A549 (cell line): Measurements from ENCODE around the gene F5. TPM values are rescaled to one million over a fixed set of nuclear protein-coding genes. Genes with fewer than 3 reads are reported as not detected.

Experiments used
- ATAC-seq, 2 experiments: fragments of 200-7000 bp in 1 of 2; fragments of >200 bp in 1 of 2; cut with Nextera tagmentation in 1 of 2; cut with Tn5 transposase in 1 of 2; 3 replicates each; pipeline versions ENCODE4 v1.8.0 to v1.9.1; 2018 to 2020; ENCODE audit warnings: mild to moderate bottlenecking in 1 of 2, moderate library complexity in 1 of 2
- CTCF ChIA-PET: fragments of 300-600 bp; sonication (Branson Sonifier 250); formaldehyde crosslinking; extraction: SDS; loops from one replicate; lab custom pipeline; 2021; ENCODE audit warnings: antibody characterized with exemption, inconsistent platforms; lab: Yijun Ruan, JAX
- POLR2A ChIA-PET: fragments of 350-600 bp; formaldehyde crosslinking; extraction: SDS; loops from one replicate; lab custom pipeline; 2021; ENCODE audit warnings: antibody characterized with exemption, inconsistent platforms; lab: Yijun Ruan, JAX
- DNase-seq, 2 experiments: peaks; one replicate each; pipeline versions ENCODE4 v3.0.0 to v3.0.0-alpha.2; 2011 to 2016; ENCODE audit warnings: low read depth in 1 of 2, low spot score in 1 of 2
- FAIRE-seq: peaks from 2 replicates; lab custom pipeline; 2011; peaks lifted over from hg19 to GRCh38; lab: Jason Lieb, UNC
- H3K27ac ChIP-seq, 2 experiments: fragments of >200 bp; sonication (Bioruptor Twin); formaldehyde crosslinking; 3 replicates each; pipeline ENCODE4 v1.5.1; 2016 to 2017
- H3K4me1 ChIP-seq: fragments of >200 bp; sonication (Bioruptor Twin); formaldehyde crosslinking; 3 replicates; pipeline ENCODE4 v1.6.1; 2016
- H3K4me2 ChIP-seq: fragments of >200 bp; sonication (Bioruptor Twin); formaldehyde crosslinking; 3 replicates; pipeline ENCODE4 v1.6.1; 2016
- H3K4me3 ChIP-seq: fragments of >200 bp; sonication (Bioruptor Twin); formaldehyde crosslinking; 3 replicates; pipeline ENCODE4 v1.5.1; 2016
- H3K9me3 ChIP-seq: fragments of >200 bp; sonication (Bioruptor Twin); formaldehyde crosslinking; 3 replicates; pipeline ENCODE4 v1.6.1; 2016
- ATOH8 ChIP-seq: fragments of 250-450 bp; sonication (Bioruptor Pico); IDR thresholded peaks from 2 replicates; pipeline ENCODE4 v1.5.0; 2020; ENCODE audit warnings: low read depth, mild to moderate bottlenecking, moderate library complexity
- CBX2 ChIP-seq: fragments of 200-600 bp; sonication (generic); IDR thresholded peaks from 2 replicates; pipeline ENCODE4 v1.6.1; 2016; ENCODE audit warnings: low read depth, mild to moderate bottlenecking, borderline replicate concordance
- CBX8 ChIP-seq: fragments of 200-600 bp; sonication (generic); IDR thresholded peaks from 2 replicates; pipeline ENCODE4 v1.6.1; 2016
- CEBPB ChIP-seq, 2 experiments: fragments of >200 bp in 1 of 2; sonication (Bioruptor Twin) in 1 of 2; formaldehyde crosslinking in 1 of 2; IDR thresholded peaks; 2 replicates each; pipeline ENCODE4 v1.6.1; 2012 to 2016
- EP300 ChIP-seq, 2 experiments: fragments of >200 bp; sonication (Bioruptor Twin); formaldehyde crosslinking; IDR thresholded peaks; 2 replicates in 1 of 2; 3 replicates in 1 of 2; pipeline ENCODE4 v1.6.1; 2016 to 2017
- ESRRA ChIP-seq: fragments of 150-350 bp; IDR thresholded peaks from 2 replicates; pipeline ENCODE4 v1.6.1; 2014; ENCODE audit warnings: mild to moderate bottlenecking, low read length, borderline replicate concordance
- FOSB ChIP-seq: fragments of 250-450 bp; sonication (Bioruptor Pico); IDR thresholded peaks from 2 replicates; pipeline ENCODE4 v1.5.0; 2020; ENCODE audit warnings: mild to moderate bottlenecking, moderate library complexity
- FOSL2 ChIP-seq, 2 experiments: fragments of 450-650 bp in 1 of 2; fragments of >200 bp in 1 of 2; sonication (Bioruptor Twin) in 1 of 2; formaldehyde crosslinking; IDR thresholded peaks; 2 replicates each; pipeline versions ENCODE4 v1.5.0 to v1.6.1; 2016 to 2020; ENCODE audit warnings: mild to moderate bottlenecking in 1 of 2, moderate library complexity in 1 of 2
- FOXS1 ChIP-seq: fragments of 250-450 bp; sonication (Bioruptor Pico); IDR thresholded peaks from 2 replicates; pipeline ENCODE4 v1.5.0; 2020; ENCODE audit warnings: mild to moderate bottlenecking, moderate library complexity
- GATA3 ChIP-seq: IDR thresholded peaks from 2 replicates; pipeline ENCODE4 v1.6.1; 2012; ENCODE audit warnings: borderline replicate concordance
- HDAC2 ChIP-seq: fragments of 200-600 bp; sonication (generic); IDR thresholded peaks from 2 replicates; pipeline ENCODE4 v1.6.1; 2016
- HOXB13 ChIP-seq: fragments of 250-450 bp; sonication (Bioruptor Pico); IDR thresholded peaks from 2 replicates; pipeline ENCODE4 v1.5.0; 2020; ENCODE audit warnings: low read depth, mild to moderate bottlenecking, moderate library complexity
- JUN ChIP-seq, 2 experiments: fragments of >200 bp; sonication (Bioruptor Twin); formaldehyde crosslinking; IDR thresholded peaks; 2 replicates in 1 of 2; 3 replicates in 1 of 2; pipeline ENCODE4 v1.6.1; 2016 to 2017
- MAFK ChIP-seq: fragments of 450-650 bp; IDR thresholded peaks from 2 replicates; pipeline ENCODE4 v1.6.1; 2014; ENCODE audit not compliant: partially characterized antibody
- RARB ChIP-seq: fragments of 250-450 bp; sonication (Bioruptor Pico); IDR thresholded peaks from 2 replicates; pipeline ENCODE4 v1.8.0; 2021; ENCODE audit warnings: mild to moderate bottlenecking, moderate library complexity
- RCOR1 ChIP-seq: fragments of 150-350 bp; IDR thresholded peaks from 2 replicates; pipeline ENCODE4 v1.6.1; 2014; ENCODE audit warnings: antibody characterized with exemption, low read length, low read depth
- RFX5 ChIP-seq: fragments of 450-650 bp; IDR thresholded peaks from 2 replicates; pipeline ENCODE4 v1.7.1; 2014; ENCODE audit warnings: antibody characterized with exemption, mild to moderate bottlenecking, moderate library complexity
- WGBS: methylation state at CpG from one replicate; pipeline ENCODE4 v1.1.6; 2017; ENCODE audit errors: missing lambda C conversion rate; 5-methylcytosine and 5-hydroxymethylcytosine counted together
- polyA plus RNA-seq, 4 experiments: library from polyadenylated mRNA; depleted of rRNA in 3 of 4; stranded (reverse); fragments of >200 nt; fragmentation: RNase III in 1 of 4; extraction: RNeasy Plus Mini Kit Qiagen cat#74134 plus additional on column Dnase treatment in 1 of 4; gene quantifications; 2 replicates in 3 of 4; 3 replicates in 1 of 4; pipeline ENCODE4 v1.2.3, GENCODE V29; 2011 to 2017
- TF ChIP-seq, protein P1 (sequence below): fragments of 150-350 bp; IDR thresholded peaks from 2 replicates; pipeline ENCODE4 v1.6.1; 2014; ENCODE audit warnings: low read depth, mild to moderate bottlenecking, low read length
- TF ChIP-seq, protein P2 (sequence below): IDR thresholded peaks from 2 replicates; pipeline ENCODE4 v1.6.1; 2012; ENCODE audit warnings: low read depth, borderline replicate concordance
- TF ChIP-seq, protein P3 (sequence below): fragments of 200-600 bp; sonication (generic); IDR thresholded peaks from 2 replicates; pipeline ENCODE4 v1.6.1; 2016; ENCODE audit warnings: antibody characterized with exemption, mild to moderate bottlenecking, moderate library complexity
- TF ChIP-seq, protein P4 (sequence below): fragments of >200 bp; sonication (Bioruptor Twin); formaldehyde crosslinking; IDR thresholded peaks from 3 replicates; pipeline ENCODE4 v1.6.1; 2016
- TF ChIP-seq, protein P5 (sequence below): fragments of 450-650 bp; IDR thresholded peaks from 2 replicates; pipeline ENCODE4 v1.6.1; 2014; ENCODE audit warnings: antibody characterized with exemption

F5 gene
- polyA plus RNA-seq, 2 of the 4 experiments (the other 2 are of a cell fraction): 0.04 to 0.36 TPM

- no peak for TF ChIP-seq RARB (CRISPR knock-in tag)
Observed at GRCh38 chr1:169487133-169487532, 99.1 kb downstream of the F5 start (continued).

DNA sequence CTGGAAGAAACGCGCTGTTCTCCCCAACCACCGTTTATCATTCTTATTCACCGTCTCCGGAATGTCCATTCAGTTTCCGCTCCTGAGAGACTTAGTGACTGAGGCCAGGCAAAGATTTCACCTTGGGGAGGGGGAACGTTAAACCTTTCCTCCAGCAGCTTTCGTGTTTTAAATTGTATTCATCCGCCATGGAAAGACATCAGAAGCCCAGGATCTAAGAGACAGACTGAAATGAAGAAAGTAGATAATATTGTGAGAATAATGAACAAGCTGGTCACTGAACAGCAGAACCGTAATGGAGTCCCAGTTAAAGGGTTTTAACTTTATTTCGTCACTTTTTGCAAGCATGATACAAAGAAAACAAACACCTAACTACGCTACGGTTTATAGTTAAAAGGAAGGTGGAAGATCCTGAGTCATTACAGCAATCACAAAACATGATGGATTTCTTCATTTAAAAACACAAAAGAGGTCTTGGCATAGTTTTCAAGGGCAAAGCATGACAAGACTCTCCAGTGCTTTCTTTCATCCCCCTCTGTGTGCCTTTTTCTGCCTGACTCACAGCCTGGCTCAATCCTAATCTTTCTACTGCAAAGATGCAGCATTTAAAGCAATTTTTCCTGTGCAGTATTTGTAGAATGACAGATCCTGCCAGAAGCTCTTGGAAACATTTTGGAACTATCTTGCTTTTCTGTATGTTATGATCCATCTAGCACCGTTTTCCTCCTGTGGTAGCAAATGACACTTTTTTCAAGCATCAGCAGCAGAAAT, 99.8 kb downstream of the F5 start:
- WGBS: 11% methylated on average over 14 of the region's 14 CpGs
- no peaks in the 10 kb centered on the region for H3K9me3 ChIP-seq
- peak overlapping the region; percentile 63 for H3K4me3 ChIP-seq
- TF ChIP-seq, protein P1, sequence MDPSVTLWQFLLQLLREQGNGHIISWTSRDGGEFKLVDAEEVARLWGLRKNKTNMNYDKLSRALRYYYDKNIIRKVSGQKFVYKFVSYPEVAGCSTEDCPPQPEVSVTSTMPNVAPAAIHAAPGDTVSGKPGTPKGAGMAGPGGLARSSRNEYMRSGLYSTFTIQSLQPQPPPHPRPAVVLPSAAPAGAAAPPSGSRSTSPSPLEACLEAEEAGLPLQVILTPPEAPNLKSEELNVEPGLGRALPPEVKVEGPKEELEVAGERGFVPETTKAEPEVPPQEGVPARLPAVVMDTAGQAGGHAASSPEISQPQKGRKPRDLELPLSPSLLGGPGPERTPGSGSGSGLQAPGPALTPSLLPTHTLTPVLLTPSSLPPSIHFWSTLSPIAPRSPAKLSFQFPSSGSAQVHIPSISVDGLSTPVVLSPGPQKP: no peak
- no peak for TF ChIP-seq RFX5
- TF ChIP-seq FOSL2 (IDR thresholded peaks at IDR 0.05): no peak
- TF ChIP-seq FOSL2 (CRISPR knock-in tag; IDR thresholded peaks at IDR 0.05): 0 out of 2 replicates have a peak, but pooled peaks have one; percentile 2
- no peak for TF ChIP-seq JUN (IDR thresholded peaks at IDR 0.05)
- FAIRE-seq (no peak), ATAC-seq (peak in 1 of 2 experiments; percentile 2; a peak in 3 of 6 replicates), DNase-seq (no peak)
- peaks cover 18% of the 10 kb centered on the region; the same call in 2 of the 3 replicates for H3K4me1 ChIP-seq
- peak overlapping the region; percentile 87 for H3K4me2 ChIP-seq
- CTCF ChIA-PET: interaction anchor here (1.0 to 1.6 kb wide), 11 partner anchors 10 to 323 kb away, joined by 3 to 5 read pairs (median 3); no protein-coding TSS in a partner anchor
- peak overlapping the region; percentile 77 to 96 for H3K27ac ChIP-seq
- POLR2A ChIA-PET: interaction anchor here (0.6 to 2.0 kb wide), 11 partner anchors 8 to 1375 kb away, joined by 3 to 18 read pairs (median 4); partner anchors contain the start of genes BLZF1, NME7 and SCYL3

DNA sequence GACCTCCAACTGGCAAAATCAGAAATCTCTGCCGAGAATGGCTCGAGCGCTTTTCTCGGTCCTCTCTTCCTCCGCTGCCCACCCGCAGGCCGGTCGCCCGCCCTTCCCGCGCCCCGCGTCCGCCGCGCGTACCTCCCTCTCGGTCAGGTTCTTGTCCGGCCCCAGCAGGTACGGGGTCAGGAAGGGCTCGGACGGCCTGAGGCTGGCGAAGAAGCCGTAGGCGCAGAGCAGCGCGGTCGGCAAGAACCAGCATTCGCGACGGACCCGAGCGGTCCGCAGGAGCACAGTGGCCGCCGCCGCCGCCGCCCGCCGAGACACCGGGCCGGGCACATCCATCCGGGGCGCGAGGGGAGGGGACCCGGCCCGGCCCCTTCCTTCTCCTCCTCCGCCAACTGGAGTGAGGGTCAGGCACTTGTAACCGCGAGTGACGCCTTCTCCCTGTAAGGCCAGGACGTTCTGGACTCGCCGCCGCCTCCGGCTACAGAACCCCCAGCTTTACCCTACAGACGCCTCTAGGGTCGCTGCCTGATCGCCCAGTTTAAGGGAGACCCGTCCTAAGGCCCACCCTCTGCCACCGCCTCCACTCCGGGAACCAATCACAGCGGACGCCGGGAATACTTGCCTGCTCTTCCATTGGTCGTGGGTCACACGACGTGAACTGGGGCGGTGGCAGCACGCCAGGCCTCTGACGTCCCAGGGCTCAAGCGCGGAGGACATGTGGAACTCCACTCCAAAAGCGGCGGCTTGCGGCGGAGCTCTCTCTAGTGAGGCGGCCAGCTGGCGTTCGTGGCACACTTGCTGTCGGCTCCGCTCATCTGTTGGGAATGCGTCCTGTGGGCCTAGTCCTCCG, 100.6 kb downstream of the F5 start, which contains the start of gene SLC19A2:
Gene SLC19A2 (minus strand): TSS at position 514 of the 850 bp plus-strand sequence. CDS start 178 bp downstream, at position 336.
- WGBS: under 1% methylated on average over 44 of the region's 85 CpGs
- CTCF ChIA-PET: interaction anchor here (1.0 to 1.6 kb wide), 7 partner anchors 11 to 324 kb away, joined by 3 to 5 read pairs (median 4); no protein-coding TSS in a partner anchor
- no peaks in the 10 kb centered on the region for H3K9me3 ChIP-seq
- POLR2A ChIA-PET: interaction anchor here (0.6 to 2.0 kb wide), 11 partner anchors 9 to 862 kb away, joined by 3 to 18 read pairs (median 4); partner anchors contain the start of genes BLZF1, NME7 and SCYL3
- H3K4me1 ChIP-seq: peaks cover 18% of the 10 kb centered on the region; the same call in 2 of the 3 replicates
- no peak for FAIRE-seq
- peak; percentile 94 to 100 for ATAC-seq
- DNase-seq: peak; percentile 99
- H3K4me2 ChIP-seq: peak within 1 kb of the TSS; percentile 87
- H3K4me3 ChIP-seq: peak within 1 kb of the TSS; percentile 63
- peak within 1 kb of the TSS; percentile 77 to 96 for H3K27ac ChIP-seq
- TF ChIP-seq HOXB13 (CRISPR knock-in tag): no peak
- no peak for TF ChIP-seq RARB (CRISPR knock-in tag)
- TF ChIP-seq, protein P2, sequence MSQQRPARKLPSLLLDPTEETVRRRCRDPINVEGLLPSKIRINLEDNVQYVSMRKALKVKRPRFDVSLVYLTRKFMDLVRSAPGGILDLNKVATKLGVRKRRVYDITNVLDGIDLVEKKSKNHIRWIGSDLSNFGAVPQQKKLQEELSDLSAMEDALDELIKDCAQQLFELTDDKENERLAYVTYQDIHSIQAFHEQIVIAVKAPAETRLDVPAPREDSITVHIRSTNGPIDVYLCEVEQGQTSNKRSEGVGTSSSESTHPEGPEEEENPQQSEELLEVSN: peak; percentile 83; the same call in 1 of the 2 replicates
- 0 out of 2 replicates have a peak, but pooled peaks have one; percentile 17 for TF ChIP-seq RFX5
- TF ChIP-seq CBX2: no peak
- no peak for TF ChIP-seq FOSB (CRISPR knock-in tag)
- TF ChIP-seq ATOH8 (CRISPR knock-in tag): no peak
- TF ChIP-seq GATA3: 0 out of 2 replicates have a peak, but pooled peaks have one; percentile 26
- TF ChIP-seq MAFK: no peak
- TF ChIP-seq, protein P3, sequence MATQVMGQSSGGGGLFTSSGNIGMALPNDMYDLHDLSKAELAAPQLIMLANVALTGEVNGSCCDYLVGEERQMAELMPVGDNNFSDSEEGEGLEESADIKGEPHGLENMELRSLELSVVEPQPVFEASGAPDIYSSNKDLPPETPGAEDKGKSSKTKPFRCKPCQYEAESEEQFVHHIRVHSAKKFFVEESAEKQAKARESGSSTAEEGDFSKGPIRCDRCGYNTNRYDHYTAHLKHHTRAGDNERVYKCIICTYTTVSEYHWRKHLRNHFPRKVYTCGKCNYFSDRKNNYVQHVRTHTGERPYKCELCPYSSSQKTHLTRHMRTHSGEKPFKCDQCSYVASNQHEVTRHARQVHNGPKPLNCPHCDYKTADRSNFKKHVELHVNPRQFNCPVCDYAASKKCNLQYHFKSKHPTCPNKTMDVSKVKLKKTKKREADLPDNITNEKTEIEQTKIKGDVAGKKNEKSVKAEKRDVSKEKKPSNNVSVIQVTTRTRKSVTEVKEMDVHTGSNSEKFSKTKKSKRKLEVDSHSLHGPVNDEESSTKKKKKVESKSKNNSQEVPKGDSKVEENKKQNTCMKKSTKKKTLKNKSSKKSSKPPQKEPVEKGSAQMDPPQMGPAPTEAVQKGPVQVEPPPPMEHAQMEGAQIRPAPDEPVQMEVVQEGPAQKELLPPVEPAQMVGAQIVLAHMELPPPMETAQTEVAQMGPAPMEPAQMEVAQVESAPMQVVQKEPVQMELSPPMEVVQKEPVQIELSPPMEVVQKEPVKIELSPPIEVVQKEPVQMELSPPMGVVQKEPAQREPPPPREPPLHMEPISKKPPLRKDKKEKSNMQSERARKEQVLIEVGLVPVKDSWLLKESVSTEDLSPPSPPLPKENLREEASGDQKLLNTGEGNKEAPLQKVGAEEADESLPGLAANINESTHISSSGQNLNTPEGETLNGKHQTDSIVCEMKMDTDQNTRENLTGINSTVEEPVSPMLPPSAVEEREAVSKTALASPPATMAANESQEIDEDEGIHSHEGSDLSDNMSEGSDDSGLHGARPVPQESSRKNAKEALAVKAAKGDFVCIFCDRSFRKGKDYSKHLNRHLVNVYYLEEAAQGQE: no peak
- TF ChIP-seq ESRRA: no peak
- TF ChIP-seq, protein P4, sequence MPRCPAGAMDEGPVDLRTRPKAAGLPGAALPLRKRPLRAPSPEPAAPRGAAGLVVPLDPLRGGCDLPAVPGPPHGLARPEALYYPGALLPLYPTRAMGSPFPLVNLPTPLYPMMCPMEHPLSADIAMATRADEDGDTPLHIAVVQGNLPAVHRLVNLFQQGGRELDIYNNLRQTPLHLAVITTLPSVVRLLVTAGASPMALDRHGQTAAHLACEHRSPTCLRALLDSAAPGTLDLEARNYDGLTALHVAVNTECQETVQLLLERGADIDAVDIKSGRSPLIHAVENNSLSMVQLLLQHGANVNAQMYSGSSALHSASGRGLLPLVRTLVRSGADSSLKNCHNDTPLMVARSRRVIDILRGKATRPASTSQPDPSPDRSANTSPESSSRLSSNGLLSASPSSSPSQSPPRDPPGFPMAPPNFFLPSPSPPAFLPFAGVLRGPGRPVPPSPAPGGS: peak; percentile 58; the same call in 1 of the 3 replicates
- TF ChIP-seq, protein P5, sequence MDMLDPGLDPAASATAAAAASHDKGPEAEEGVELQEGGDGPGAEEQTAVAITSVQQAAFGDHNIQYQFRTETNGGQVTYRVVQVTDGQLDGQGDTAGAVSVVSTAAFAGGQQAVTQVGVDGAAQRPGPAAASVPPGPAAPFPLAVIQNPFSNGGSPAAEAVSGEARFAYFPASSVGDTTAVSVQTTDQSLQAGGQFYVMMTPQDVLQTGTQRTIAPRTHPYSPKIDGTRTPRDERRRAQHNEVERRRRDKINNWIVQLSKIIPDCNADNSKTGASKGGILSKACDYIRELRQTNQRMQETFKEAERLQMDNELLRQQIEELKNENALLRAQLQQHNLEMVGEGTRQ: peak; percentile 65
- no peak for TF ChIP-seq FOXS1 (CRISPR knock-in tag)
- TF ChIP-seq CBX8: no peak
- no peak for TF ChIP-seq HDAC2
- TF ChIP-seq RCOR1: no peak
- TF ChIP-seq CEBPB (IDR thresholded peaks at IDR 0.05): no peak
- TF ChIP-seq EP300 (IDR thresholded peaks at IDR 0.05): no peak
